ENCODE results near the gene TUBGCP3.

- TF ChIP-seq CTCF (IDR thresholded peaks at IDR 0.05; ENCODE audit: insufficient read depth, low read depth, low read length) (no peak), EZH2 (IDR thresholded peaks at IDR 0.05; ENCODE audit: insufficient read depth, low read length) (no peak)
These were observed 101.4 kb downstream of the TUBGCP3 start for GRCh38 chr13:112486386-112487126.
